ENCODE measurements around the gene RCOR2.

GRCh38 chr11:63929616-63930015, 12.7 kb upstream of the RCOR2 start:
- TF ChIP-seq CTCF (IDR thresholded peaks at IDR 0.05) (no peak), POLR2AphosphoS5 (IDR thresholded peaks at IDR 0.05) (no peak), POLR2A (IDR thresholded peaks at IDR 0.05; ENCODE audit: low read depth) (no peak), EP300 (IDR thresholded peaks at IDR 0.05) (no peak)

Data from esophagus muscularis mucosa (tissue), 4 donors.